ENCODE measurements around the gene COL4A1. TPM values are rescaled to one million over a fixed set of nuclear protein-coding genes. Genes with fewer than 3 reads are reported as not detected.
A peak's percentile ranks its signal among the peaks of the same experiment; 100 is the strongest.
"Not testable (repeated sequence)": the region's sequence is repeated elsewhere in the genome, so short reads cannot be mapped to it uniquely, and the experiment has no call there.

COL4A1 gene
- polyA plus RNA-seq, 1 donor = 146 TPM

DNA sequence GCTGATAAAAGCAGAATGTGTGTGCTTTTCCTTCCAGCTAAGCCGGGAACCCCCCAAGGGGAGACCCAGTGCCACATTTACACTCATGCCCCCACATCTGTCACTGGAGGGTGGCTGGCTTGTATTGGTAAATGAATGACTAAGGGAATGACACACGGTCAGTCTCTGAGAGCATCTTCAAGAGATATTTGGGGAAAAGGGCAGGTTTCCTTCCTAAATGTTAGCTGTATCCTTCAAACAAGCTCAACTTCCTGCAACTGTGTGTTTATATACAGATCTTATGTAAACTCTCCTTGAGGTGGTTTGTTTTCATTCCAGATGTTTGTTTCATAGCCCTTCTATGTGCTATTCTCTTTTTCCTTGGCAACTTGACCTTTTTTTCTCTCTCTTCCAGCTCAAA, 192.6 kb downstream of the COL4A1 start:
- no peaks in the 10 kb centered on the region for H3K9me3 ChIP-seq (ENCODE audit: control insufficient read depth, low read depth, low read length)
- no peak overlapping the region for H3K27ac ChIP-seq (ENCODE audit: low read length)
- no CpG with 5 or more reads among the region's 2 CpGs for WGBS (ENCODE audit: insufficient coverage, low lambda C conversion rate)
- H3K36me3 ChIP-seq (ENCODE audit: control insufficient read depth, insufficient read depth, low read length) = no peaks in the 10 kb centered on the region
- DNase-seq = no peak
- H3K4me1 ChIP-seq (ENCODE audit: control insufficient read depth, insufficient read depth, low read length) = no peaks in the 10 kb centered on the region
- H3K27me3 ChIP-seq (ENCODE audit: control insufficient read depth, insufficient read depth, low read length) = peaks cover 33% of the 10 kb centered on the region
- no peak overlapping the region for H3K4me3 ChIP-seq (ENCODE audit: low read length)

DNA sequence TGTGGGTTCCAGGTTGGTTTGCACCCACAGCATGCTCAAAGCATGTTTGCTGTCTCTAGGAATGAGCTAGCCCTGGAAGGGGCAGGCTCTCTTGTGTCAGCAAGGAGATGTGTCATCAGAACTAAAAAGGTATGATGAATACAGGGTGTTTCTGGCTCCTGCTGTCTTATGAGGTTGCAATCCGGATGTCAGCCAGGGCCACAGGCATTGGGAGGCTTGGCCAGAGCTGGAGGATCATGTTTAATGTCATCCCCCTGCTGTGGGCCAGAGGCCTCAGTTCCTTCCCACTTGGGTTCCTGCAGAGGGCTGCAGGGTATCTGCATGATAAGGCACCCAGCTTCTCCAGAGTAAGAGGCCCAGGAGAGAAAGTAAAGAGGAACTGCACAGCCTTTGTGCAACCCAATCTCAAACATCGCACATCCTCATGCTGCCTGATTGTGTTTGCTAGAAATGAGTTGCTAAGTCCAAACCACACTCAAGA, 193.6 kb downstream of the COL4A1 start:
- Histone ChIP-seq H3K36me3 (ENCODE audit: control insufficient read depth, insufficient read depth, low read length) (no peaks in the 10 kb centered on the region), H3K27ac (ENCODE audit: low read length) (no peak overlapping the region), H3K27me3 (ENCODE audit: control insufficient read depth, insufficient read depth, low read length) (peaks cover 33% of the 10 kb centered on the region), H3K4me1 (ENCODE audit: control insufficient read depth, insufficient read depth, low read length) (no peaks in the 10 kb centered on the region), H3K9me3 (ENCODE audit: control insufficient read depth, low read depth, low read length) (no peaks in the 10 kb centered on the region), H3K4me3 (ENCODE audit: low read length) (no peak overlapping the region)
- DNase-seq = no peak
- no CpG with 5 or more reads among the region's 2 CpGs for WGBS (ENCODE audit: insufficient coverage, low lambda C conversion rate)

DNA sequence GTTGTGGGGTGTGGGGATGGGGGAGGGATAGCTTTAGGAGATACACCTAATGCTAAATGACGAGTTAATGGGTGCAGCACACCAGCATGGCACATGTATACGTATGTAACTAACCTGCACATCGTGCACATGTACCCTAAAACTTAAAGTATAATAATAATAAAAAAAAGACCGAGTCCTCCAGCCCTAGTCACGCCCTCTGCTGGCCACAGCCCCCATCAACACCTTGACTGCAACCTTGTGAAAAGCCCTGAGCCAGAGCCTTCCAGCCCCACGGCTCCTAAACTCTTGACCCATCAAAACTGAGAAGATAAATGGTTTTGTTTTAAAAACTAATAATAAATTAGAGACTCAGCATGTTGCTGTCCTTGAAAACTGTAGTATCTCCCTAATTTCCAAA, 194.6 kb downstream of the COL4A1 start:
- not testable (repeated sequence) for H3K4me1 ChIP-seq (ENCODE audit: control insufficient read depth, insufficient read depth, low read length); H3K27ac ChIP-seq (ENCODE audit: low read length); H3K4me3 ChIP-seq (ENCODE audit: low read length); H3K9me3 ChIP-seq (ENCODE audit: control insufficient read depth, low read depth, low read length); DNase-seq; H3K36me3 ChIP-seq (ENCODE audit: control insufficient read depth, insufficient read depth, low read length)
- WGBS (ENCODE audit: insufficient coverage, low lambda C conversion rate) = no CpG with 5 or more reads among the region's 6 CpGs
- H3K27me3 ChIP-seq (ENCODE audit: control insufficient read depth, insufficient read depth, low read length) = peaks cover 30% of the 10 kb centered on the region

DNA sequence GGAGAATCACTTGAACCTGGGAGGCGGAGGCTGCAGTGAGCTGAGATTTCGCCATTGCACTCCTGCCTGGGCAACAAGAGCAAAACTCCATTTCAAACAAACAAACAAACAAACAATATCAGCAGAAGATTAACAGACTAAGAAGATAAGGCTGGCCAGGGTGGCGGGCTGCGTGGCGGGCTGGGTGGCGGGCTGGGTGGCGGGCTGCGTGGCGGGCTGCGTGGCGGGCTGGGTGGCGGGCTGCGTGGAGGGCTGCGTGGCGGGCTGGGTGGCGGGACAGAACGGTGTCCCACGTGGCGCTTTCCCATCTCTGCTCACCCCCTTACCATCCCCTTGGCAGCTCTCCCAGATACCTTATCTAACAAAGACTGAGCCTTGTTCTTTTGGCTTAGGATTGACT, 196.2 kb downstream of the COL4A1 start:
- H3K36me3 ChIP-seq (ENCODE audit: control insufficient read depth, insufficient read depth, low read length) = no peaks in the 10 kb centered on the region
- H3K27me3 ChIP-seq (ENCODE audit: control insufficient read depth, insufficient read depth, low read length) = peaks cover 20% of the 10 kb centered on the region
- no peak overlapping the region for H3K27ac ChIP-seq (ENCODE audit: low read length)
- 60% methylated on average over 1 of the region's 19 CpGs for WGBS (ENCODE audit: insufficient coverage, low lambda C conversion rate)
- no peak overlapping the region for H3K4me3 ChIP-seq (ENCODE audit: low read length)
- H3K4me1 ChIP-seq (ENCODE audit: control insufficient read depth, insufficient read depth, low read length) = no peaks in the 10 kb centered on the region
- no peak for DNase-seq
- no peaks in the 10 kb centered on the region for H3K9me3 ChIP-seq (ENCODE audit: control insufficient read depth, low read depth, low read length)

DNA sequence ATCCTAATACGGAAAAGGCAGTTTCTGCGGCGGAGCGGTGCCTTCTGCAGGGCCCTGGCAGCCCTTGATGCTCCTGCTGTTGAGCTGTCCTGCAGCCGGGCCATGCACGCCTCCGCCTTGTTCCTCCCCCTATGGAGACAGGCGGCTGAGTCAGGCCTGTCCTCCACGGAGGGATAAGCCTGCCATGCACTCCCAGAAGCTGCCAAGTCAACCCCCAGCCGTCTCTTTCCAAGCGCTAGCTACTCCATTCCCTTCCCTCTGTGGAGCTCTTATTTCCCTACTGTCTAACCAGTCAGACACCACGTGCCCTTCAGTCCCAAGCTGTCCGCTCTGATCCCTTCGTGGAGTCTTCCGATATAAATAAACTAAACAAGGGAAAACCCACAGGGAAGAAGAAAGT, 197.0 kb downstream of the COL4A1 start:
- no peaks in the 10 kb centered on the region for H3K36me3 ChIP-seq (ENCODE audit: control insufficient read depth, insufficient read depth, low read length)
- H3K4me3 ChIP-seq (ENCODE audit: low read length) = no peak overlapping the region
- 61% methylated on average over 2 of the region's 15 CpGs for WGBS (ENCODE audit: insufficient coverage, low lambda C conversion rate)
- no peak overlapping the region for H3K27ac ChIP-seq (ENCODE audit: low read length)
- no peak for DNase-seq
- H3K4me1 ChIP-seq (ENCODE audit: control insufficient read depth, insufficient read depth, low read length) = no peaks in the 10 kb centered on the region
- no peaks in the 10 kb centered on the region for H3K9me3 ChIP-seq (ENCODE audit: control insufficient read depth, low read depth, low read length)
- H3K27me3 ChIP-seq (ENCODE audit: control insufficient read depth, insufficient read depth, low read length) = peaks cover 20% of the 10 kb centered on the region

DNA sequence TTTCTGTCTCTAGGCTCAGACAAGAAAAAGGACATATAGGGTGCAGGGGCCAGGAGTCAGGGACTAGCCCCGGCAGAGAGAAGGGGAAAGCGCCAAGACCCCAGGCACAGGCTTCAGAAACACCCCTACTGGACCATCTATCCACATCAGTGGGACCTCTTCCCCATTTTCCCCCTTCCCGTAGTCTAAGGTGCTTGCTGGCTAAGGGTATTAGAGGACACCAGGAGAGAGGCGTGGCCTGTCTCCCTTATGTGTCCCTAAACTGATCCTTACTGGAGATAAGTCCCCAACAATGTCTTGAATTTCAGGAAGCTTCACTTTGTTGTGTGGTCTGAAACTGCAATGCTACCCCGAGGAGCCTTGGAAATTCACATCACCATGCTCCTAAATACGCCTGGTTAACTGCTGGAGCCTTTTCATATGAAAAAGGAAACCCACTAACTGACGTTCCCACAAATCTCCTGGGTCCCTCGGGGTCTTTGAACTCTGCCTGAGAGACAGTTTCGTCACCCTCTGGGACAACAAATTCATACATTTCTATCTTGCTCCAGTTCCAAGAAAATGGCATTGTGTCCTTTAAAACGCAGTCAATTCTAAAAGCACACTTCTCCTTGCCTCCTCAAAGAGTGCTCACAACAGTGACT, 197.7 kb downstream of the COL4A1 start:
- Histone ChIP-seq H3K9me3 (ENCODE audit: control insufficient read depth, low read depth, low read length) (no peaks in the 10 kb centered on the region), H3K27ac (ENCODE audit: low read length) (no peak overlapping the region), H3K4me3 (ENCODE audit: low read length) (no peak overlapping the region), H3K27me3 (ENCODE audit: control insufficient read depth, insufficient read depth, low read length) (peaks cover 16% of the 10 kb centered on the region), H3K36me3 (ENCODE audit: control insufficient read depth, insufficient read depth, low read length) (no peaks in the 10 kb centered on the region), H3K4me1 (ENCODE audit: control insufficient read depth, insufficient read depth, low read length) (no peaks in the 10 kb centered on the region)
- no peak for DNase-seq
- WGBS (ENCODE audit: insufficient coverage, low lambda C conversion rate) = no CpG with 5 or more reads among the region's 10 CpGs

DNA sequence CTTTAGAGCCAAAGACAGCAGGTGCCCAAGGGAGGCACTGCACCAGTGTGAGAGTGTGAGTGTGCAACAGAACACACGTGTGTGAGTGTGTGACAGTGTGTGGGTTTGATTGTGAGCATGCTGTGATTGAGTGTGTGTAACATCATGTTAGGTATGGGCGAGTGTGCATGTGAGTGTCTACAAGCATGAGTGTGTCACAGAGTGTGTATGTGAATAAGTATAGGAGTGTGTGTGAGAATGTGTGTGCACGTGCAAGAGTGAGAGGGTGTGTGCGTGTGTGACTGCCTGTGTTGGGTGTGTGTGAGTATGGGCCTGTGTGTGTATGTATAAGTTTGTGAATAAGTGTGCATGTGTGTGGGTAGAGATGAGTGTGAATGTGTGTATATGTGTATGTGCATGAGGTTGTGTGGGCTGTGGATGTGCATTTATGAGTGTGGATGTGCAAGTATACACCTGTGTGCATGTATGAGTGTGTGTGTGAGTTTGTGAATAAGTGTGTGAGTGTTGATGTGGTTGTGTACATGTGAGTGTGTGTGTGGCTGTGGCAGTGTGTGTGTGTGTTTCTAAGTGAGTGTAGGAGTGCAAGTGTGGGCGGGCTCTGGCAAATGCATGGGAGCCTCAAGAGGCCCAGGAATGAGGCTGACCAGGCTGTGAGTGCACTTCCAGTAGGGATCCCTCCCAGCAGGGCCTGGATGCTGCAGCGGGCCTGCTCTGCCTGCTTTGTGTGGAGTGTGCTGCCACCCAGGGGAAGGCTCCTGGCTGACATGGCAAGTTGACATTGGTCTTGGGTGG, 198.4 kb downstream of the COL4A1 start:
- Histone ChIP-seq H3K4me3 (ENCODE audit: low read length) (no peak overlapping the region), H3K9me3 (ENCODE audit: control insufficient read depth, low read depth, low read length) (no peaks in the 10 kb centered on the region), H3K36me3 (ENCODE audit: control insufficient read depth, insufficient read depth, low read length) (no peaks in the 10 kb centered on the region), H3K4me1 (ENCODE audit: control insufficient read depth, insufficient read depth, low read length) (no peaks in the 10 kb centered on the region), H3K27ac (ENCODE audit: low read length) (no peak overlapping the region), H3K27me3 (ENCODE audit: control insufficient read depth, insufficient read depth, low read length) (peaks cover 9% of the 10 kb centered on the region)
- peak; percentile 51 to 62 for DNase-seq
- no CpG with 5 or more reads among the region's 6 CpGs for WGBS (ENCODE audit: insufficient coverage, low lambda C conversion rate)

DNA sequence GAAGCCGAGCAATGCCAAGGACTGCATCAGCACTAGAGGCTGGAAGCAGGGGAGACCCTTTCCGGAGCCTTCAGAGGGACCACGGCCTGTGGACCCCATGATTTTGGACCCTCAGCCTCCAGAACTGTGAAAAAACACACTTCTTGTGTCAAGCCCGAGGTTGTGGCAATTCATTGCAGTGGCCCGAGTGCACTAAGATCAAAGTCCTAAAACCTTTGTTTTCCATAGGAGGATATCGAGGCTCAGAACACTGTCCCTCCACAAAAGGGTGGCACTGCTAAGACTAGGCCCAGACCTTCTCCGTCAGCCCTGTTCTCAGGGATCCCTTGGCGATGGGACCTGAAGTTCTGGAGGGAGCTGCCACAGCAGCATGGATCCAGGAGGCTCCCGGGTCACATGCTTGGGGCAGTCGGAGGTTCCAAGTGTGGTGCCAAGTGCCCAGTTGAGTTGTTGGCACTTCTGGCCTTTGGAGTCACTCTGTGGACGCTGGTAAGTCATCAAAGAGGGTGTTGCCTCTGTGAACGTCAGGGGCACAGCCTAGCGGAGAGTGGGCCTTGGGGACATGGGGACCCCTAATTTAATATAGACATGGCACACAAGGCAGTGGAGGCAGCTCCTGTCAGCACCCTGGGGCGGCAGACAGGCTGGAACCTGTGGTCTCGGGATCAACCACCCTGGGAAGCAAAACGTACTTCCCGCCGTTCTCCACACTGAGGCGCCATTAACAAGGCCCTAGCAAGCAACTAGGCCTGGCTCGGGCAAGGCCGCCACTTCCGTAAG, 199.2 kb downstream of the COL4A1 start:
- no peak overlapping the region for H3K27ac ChIP-seq (ENCODE audit: low read length)
- no CpG with 5 or more reads among the region's 22 CpGs for WGBS (ENCODE audit: insufficient coverage, low lambda C conversion rate)
- DNase-seq = no peak
- H3K4me1 ChIP-seq (ENCODE audit: control insufficient read depth, insufficient read depth, low read length) = no peaks in the 10 kb centered on the region
- peaks cover 2% of the 10 kb centered on the region for H3K27me3 ChIP-seq (ENCODE audit: control insufficient read depth, insufficient read depth, low read length)
- H3K36me3 ChIP-seq (ENCODE audit: control insufficient read depth, insufficient read depth, low read length) = no peaks in the 10 kb centered on the region
- no peak overlapping the region for H3K4me3 ChIP-seq (ENCODE audit: low read length)
- H3K9me3 ChIP-seq (ENCODE audit: control insufficient read depth, low read depth, low read length) = no peaks in the 10 kb centered on the region

DNA sequence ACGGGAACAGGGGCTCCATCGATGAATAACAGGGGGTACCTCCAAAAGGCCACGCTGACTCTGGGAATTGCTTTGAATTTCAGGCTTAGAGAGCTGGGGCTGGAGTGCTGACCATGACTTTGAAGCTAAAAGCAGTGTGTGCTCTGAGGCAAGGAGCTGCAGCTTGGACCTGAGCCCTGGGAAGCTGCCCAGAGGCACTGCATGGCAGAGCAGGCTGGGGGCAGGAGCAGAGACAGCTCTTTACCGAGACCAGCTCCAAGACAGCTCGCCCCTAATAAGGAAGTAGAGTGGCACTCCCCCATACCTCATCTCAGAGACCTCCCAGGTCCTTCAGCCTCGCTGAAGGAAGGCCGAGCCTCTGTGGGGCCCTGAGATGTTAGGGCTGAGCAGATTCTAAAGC, 200.2 kb downstream of the COL4A1 start:
- Histone ChIP-seq H3K36me3 (ENCODE audit: control insufficient read depth, insufficient read depth, low read length) (no peaks in the 10 kb centered on the region), H3K4me3 (ENCODE audit: low read length) (no peak overlapping the region), H3K27me3 (ENCODE audit: control insufficient read depth, insufficient read depth, low read length) (no peaks in the 10 kb centered on the region), H3K9me3 (ENCODE audit: control insufficient read depth, low read depth, low read length) (peaks cover 3% of the 10 kb centered on the region), H3K4me1 (ENCODE audit: control insufficient read depth, insufficient read depth, low read length) (no peaks in the 10 kb centered on the region), H3K27ac (ENCODE audit: low read length) (no peak overlapping the region)
- no peak for DNase-seq
- WGBS (ENCODE audit: insufficient coverage, low lambda C conversion rate) = no CpG with 5 or more reads among the region's 7 CpGs

DNA sequence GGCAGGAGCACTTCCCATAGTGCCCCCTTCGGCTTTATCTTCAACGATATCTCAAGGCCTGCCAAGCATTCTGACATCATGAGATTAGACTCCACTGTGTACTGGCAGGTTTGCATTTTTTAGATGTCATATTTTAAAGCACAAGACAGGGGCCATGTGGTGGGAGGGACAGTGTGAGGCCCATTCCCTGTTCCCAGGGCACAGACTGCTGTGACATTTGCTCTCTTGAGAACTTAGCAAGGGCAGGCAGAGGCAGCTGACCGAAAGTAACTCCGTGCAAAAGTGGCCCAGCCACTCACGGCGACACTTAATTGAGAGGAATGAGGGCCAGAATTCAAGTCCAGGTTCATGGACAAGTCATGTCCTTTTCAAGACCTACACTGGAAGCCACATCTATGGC, 201.8 kb downstream of the COL4A1 start:
- Histone ChIP-seq H3K9me3 (ENCODE audit: control insufficient read depth, low read depth, low read length) (peaks cover 6% of the 10 kb centered on the region), H3K27me3 (ENCODE audit: control insufficient read depth, insufficient read depth, low read length) (no peaks in the 10 kb centered on the region), H3K27ac (ENCODE audit: low read length) (no peak overlapping the region), H3K4me1 (ENCODE audit: control insufficient read depth, insufficient read depth, low read length) (no peaks in the 10 kb centered on the region), H3K4me3 (ENCODE audit: low read length) (no peak overlapping the region), H3K36me3 (ENCODE audit: control insufficient read depth, insufficient read depth, low read length) (no peaks in the 10 kb centered on the region)
- DNase-seq = no peak
- no CpG with 5 or more reads among the region's 6 CpGs for WGBS (ENCODE audit: insufficient coverage, low lambda C conversion rate)

All from large intestine (tissue), 3 donors.